Measurements from ENCODE around the gene MYOZ1. TPM values are rescaled to one million over a fixed set of nuclear protein-coding genes. Genes with fewer than 3 reads are reported as not detected.

MYOZ1 gene
- total and polyA plus RNA-seq, 2 of the 8 experiments (the other 6 are each of a cell fraction or from before 2014, with no cell fraction given): 2.6 to 3.3 TPM

DNA sequence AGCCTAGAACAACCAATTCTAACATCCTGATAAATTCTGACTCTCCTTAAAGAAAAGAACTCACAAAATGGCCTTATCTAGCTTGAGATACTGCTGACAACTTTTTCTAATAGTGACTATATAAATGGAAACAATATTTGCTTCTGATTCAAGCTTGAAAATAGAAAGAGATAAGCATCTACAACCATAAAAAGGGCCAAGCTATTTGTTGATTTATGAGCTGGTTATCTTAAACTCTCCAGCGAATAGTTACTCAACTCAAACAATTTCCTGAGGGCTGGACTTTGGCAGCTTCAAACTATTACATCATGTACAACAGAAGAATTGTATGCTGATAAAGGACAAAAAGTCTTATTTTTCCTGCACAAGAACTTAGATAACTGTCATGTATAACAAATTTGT lies 54.7 kb downstream of the MYOZ1 start (continued):
- TF ChIP-seq, protein P1, sequence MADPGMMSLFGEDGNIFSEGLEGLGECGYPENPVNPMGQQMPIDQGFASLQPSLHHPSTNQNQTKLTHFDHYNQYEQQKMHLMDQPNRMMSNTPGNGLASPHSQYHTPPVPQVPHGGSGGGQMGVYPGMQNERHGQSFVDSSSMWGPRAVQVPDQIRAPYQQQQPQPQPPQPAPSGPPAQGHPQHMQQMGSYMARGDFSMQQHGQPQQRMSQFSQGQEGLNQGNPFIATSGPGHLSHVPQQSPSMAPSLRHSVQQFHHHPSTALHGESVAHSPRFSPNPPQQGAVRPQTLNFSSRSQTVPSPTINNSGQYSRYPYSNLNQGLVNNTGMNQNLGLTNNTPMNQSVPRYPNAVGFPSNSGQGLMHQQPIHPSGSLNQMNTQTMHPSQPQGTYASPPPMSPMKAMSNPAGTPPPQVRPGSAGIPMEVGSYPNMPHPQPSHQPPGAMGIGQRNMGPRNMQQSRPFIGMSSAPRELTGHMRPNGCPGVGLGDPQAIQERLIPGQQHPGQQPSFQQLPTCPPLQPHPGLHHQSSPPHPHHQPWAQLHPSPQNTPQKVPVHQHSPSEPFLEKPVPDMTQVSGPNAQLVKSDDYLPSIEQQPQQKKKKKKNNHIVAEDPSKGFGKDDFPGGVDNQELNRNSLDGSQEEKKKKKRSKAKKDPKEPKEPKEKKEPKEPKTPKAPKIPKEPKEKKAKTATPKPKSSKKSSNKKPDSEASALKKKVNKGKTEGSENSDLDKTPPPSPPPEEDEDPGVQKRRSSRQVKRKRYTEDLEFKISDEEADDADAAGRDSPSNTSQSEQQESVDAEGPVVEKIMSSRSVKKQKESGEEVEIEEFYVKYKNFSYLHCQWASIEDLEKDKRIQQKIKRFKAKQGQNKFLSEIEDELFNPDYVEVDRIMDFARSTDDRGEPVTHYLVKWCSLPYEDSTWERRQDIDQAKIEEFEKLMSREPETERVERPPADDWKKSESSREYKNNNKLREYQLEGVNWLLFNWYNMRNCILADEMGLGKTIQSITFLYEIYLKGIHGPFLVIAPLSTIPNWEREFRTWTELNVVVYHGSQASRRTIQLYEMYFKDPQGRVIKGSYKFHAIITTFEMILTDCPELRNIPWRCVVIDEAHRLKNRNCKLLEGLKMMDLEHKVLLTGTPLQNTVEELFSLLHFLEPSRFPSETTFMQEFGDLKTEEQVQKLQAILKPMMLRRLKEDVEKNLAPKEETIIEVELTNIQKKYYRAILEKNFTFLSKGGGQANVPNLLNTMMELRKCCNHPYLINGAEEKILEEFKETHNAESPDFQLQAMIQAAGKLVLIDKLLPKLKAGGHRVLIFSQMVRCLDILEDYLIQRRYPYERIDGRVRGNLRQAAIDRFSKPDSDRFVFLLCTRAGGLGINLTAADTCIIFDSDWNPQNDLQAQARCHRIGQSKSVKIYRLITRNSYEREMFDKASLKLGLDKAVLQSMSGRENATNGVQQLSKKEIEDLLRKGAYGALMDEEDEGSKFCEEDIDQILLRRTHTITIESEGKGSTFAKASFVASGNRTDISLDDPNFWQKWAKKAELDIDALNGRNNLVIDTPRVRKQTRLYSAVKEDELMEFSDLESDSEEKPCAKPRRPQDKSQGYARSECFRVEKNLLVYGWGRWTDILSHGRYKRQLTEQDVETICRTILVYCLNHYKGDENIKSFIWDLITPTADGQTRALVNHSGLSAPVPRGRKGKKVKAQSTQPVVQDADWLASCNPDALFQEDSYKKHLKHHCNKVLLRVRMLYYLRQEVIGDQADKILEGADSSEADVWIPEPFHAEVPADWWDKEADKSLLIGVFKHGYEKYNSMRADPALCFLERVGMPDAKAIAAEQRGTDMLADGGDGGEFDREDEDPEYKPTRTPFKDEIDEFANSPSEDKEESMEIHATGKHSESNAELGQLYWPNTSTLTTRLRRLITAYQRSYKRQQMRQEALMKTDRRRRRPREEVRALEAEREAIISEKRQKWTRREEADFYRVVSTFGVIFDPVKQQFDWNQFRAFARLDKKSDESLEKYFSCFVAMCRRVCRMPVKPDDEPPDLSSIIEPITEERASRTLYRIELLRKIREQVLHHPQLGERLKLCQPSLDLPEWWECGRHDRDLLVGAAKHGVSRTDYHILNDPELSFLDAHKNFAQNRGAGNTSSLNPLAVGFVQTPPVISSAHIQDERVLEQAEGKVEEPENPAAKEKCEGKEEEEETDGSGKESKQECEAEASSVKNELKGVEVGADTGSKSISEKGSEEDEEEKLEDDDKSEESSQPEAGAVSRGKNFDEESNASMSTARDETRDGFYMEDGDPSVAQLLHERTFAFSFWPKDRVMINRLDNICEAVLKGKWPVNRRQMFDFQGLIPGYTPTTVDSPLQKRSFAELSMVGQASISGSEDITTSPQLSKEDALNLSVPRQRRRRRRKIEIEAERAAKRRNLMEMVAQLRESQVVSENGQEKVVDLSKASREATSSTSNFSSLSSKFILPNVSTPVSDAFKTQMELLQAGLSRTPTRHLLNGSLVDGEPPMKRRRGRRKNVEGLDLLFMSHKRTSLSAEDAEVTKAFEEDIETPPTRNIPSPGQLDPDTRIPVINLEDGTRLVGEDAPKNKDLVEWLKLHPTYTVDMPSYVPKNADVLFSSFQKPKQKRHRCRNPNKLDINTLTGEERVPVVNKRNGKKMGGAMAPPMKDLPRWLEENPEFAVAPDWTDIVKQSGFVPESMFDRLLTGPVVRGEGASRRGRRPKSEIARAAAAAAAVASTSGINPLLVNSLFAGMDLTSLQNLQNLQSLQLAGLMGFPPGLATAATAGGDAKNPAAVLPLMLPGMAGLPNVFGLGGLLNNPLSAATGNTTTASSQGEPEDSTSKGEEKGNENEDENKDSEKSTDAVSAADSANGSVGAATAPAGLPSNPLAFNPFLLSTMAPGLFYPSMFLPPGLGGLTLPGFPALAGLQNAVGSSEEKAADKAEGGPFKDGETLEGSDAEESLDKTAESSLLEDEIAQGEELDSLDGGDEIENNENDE (IDR thresholded peaks at IDR 0.05; ENCODE audit: insufficient replicate concordance, low read length): no peak
- TF ChIP-seq EZH2 (IDR thresholded peaks at IDR 0.05; ENCODE audit: low read depth, low read length, severe bottlenecking) (no peak), RXRA (IDR thresholded peaks at IDR 0.05; ENCODE audit: insufficient read depth, low read depth, low read length) (no peak), HDAC6 (IDR thresholded peaks at IDR 0.05; ENCODE audit: low read depth, low read length) (no peak), ATF2 (IDR thresholded peaks at IDR 0.05; ENCODE audit: low read length) (no peak), EP300 (IDR thresholded peaks at IDR 0.05; ENCODE audit: borderline replicate concordance in 1 of 2, low read depth in 2 of 2, low read length in 2 of 2) (no peak), CBX8 (IDR thresholded peaks at IDR 0.05; ENCODE audit: borderline replicate concordance, low read depth, low read length) (no peak), SIN3A (conservative IDR thresholded peaks at IDR 0.05 in 1 of 2, IDR thresholded peaks at IDR 0.05 in 1 of 2; ENCODE audit: low read depth in 1 of 2, low read length in 2 of 2) (no peak)
